K562 (cell line): Measurements from ENCODE around the gene IFT172. TPM values are rescaled to one million over a fixed set of nuclear protein-coding genes. Genes with fewer than 3 reads are reported as not detected.

Experiments
- ARID3B ChIP-seq: fragments of 250-450 bp; sonication (Bioruptor Pico); IDR thresholded peaks from 2 replicates; pipeline ENCODE4 v1.4.0; 2020; ENCODE audit warnings: borderline replicate concordance
- IRF9 ChIP-seq: fragments of 450-650 bp; IDR thresholded peaks from 2 replicates; pipeline ENCODE4 v1.6.1; 2016; ENCODE audit warnings: missing biosample characterization, missing genetic modification characterization
- MXI1 ChIP-seq: IDR thresholded peaks from 2 replicates; pipeline ENCODE4 v1.6.1; 2011; ENCODE audit warnings: low read depth, mild to moderate bottlenecking, improper control_type of control experiment, low read length
- SAFB ChIP-seq: fragments of 200-400 bp; formaldehyde crosslinking; IDR thresholded peaks from 2 replicates; pipeline ENCODE4 v1.6.1; 2017; ENCODE audit warnings: low read depth, low read length, borderline replicate concordance
- SRF ChIP-seq, 2 experiments: fragments of 250-450, 450-650 bp in 1 of 2; sonication (Bioruptor Pico) in 1 of 2; sonication (generic) in 1 of 2; formaldehyde crosslinking; IDR thresholded peaks; 2 replicates each; pipeline versions ENCODE4 v1.5.0 to v1.5.1; 2020 to 2022; ENCODE audit warnings: mild to moderate bottlenecking in 1 of 2, missing genetic modification reagents in 1 of 2
- ZFP1 ChIP-seq: fragments of 450-650 bp; formaldehyde crosslinking; IDR thresholded peaks from 2 replicates; pipeline ENCODE4 v1.4.0; 2020; ENCODE audit warnings: mild to moderate bottlenecking, mixed read lengths
- polyA plus RNA-seq, 8 experiments: library from polyadenylated mRNA; depleted of rRNA in 4 of 8; stranded (reverse) in 5 of 8; unstranded in 3 of 8; fragments of >200 nt; fragmentation: Nextera tagmentation in 2 of 8; fragmentation: Illumina TruSeq in 1 of 8; extraction: Ambion mirVana in 2 of 8; extraction: Trizol in 1 of 8; gene quantifications; 2 replicates each; pipeline versions ENCODE4 v1.2.1 to v1.2.3, GENCODE V29; 2011 to 2014; ENCODE audit warnings: inconsistent platforms in 1 of 8, missing spikeins in 1 of 8
- total RNA-seq, 7 experiments: library from RNA; depleted of rRNA in 6 of 7; stranded (reverse); fragments of >200 nt in 6 of 7; fragmentation: Illumina TruSeq in 2 of 7; extraction: Trizol in 2 of 7; gene quantifications; 2 replicates each; pipeline versions ENCODE4 v1.2.1 to v1.2.3, GENCODE V29; 2011 to 2021; ENCODE audit warnings: low replicate concordance in 1 of 7
- TF ChIP-seq, protein P1 (sequence below), 2 experiments: fragments of 450-650 bp; conservative IDR thresholded peaks; 2 replicates each; pipeline ENCODE4 v1.6.1; 2017; ENCODE audit warnings: mild to moderate bottlenecking in 2 of 2, moderate library complexity in 2 of 2
- TF ChIP-seq, protein P2 (sequence below): sonication (generic); formaldehyde crosslinking; IDR thresholded peaks from 2 replicates; pipeline ENCODE4 v1.8.0; 2022; ENCODE audit warnings: mild to moderate bottlenecking, missing genetic modification reagents, borderline replicate concordance

Gene IFT172
- total and polyA plus RNA-seq, 9 of the 15 experiments (the other 6 are each of a cell fraction or from before 2014, with no cell fraction given) = 5.6 to 19.1 (median 13.5) TPM

GRCh38 chr2:27441226-27441926, 48.2 kb downstream of the IFT172 start (continued):
- TF ChIP-seq SAFB (no peak), ZFP1 (CRISPR knock-in tag) (no peak), ARID3B (CRISPR knock-in tag) (no peak), SRF (CRISPR knock-in tag; IDR thresholded peaks at IDR 0.05) (no peak), IRF9 (tag) (no peak), MXI1 (no peak)
- TF ChIP-seq, protein P1, sequence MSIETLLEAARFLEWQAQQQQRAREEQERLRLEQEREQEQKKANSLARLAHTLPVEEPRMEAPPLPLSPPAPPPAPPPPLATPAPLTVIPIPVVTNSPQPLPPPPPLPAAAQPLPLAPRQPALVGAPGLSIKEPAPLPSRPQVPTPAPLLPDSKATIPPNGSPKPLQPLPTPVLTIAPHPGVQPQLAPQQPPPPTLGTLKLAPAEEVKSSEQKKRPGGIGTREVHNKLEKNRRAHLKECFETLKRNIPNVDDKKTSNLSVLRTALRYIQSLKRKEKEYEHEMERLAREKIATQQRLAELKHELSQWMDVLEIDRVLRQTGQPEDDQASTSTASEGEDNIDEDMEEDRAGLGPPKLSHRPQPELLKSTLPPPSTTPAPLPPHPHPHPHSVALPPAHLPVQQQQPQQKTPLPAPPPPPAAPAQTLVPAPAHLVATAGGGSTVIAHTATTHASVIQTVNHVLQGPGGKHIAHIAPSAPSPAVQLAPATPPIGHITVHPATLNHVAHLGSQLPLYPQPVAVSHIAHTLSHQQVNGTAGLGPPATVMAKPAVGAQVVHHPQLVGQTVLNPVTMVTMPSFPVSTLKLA (conservative IDR thresholded peaks at IDR 0.05) = 0 out of 4 replicates have a peak, but pooled peaks of 1 of the 2 experiments have one; percentile 43
- TF ChIP-seq, protein P2, sequence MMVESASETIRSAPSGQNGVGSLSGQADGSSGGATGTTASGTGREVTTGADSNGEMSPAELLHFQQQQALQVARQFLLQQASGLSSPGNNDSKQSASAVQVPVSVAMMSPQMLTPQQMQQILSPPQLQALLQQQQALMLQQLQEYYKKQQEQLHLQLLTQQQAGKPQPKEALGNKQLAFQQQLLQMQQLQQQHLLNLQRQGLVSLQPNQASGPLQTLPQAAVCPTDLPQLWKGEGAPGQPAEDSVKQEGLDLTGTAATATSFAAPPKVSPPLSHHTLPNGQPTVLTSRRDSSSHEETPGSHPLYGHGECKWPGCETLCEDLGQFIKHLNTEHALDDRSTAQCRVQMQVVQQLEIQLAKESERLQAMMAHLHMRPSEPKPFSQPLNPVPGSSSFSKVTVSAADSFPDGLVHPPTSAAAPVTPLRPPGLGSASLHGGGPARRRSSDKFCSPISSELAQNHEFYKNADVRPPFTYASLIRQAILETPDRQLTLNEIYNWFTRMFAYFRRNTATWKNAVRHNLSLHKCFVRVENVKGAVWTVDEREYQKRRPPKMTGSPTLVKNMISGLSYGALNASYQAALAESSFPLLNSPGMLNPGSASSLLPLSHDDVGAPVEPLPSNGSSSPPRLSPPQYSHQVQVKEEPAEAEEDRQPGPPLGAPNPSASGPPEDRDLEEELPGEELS = no peak
